ENCODE data around the gene VMO1.
A peak's percentile ranks its signal among the peaks of the same experiment; 100 is the strongest.

Gene VMO1

GRCh38 chr17:4806777-4807604 lies 20.8 kb upstream of the VMO1 start, which contains the start of gene PLD2:
Gene PLD2, plus strand, starts transcription at chr17:4807152. Its CDS starts 621 bp downstream, at chr17:4807773.
- peak within 1 kb of the TSS; percentile 99 for H3K4me2 ChIP-seq (ENCODE audit: low read length)
- H2BK120ac ChIP-seq (ENCODE audit: insufficient read depth, low read length, poor library complexity) = peak within 1 kb of the TSS; percentile 73
- no peak within 1 kb of the TSS for H3K23ac ChIP-seq (ENCODE audit: low read length)
- H3K36me3 ChIP-seq (ENCODE audit: control insufficient read depth in 1 of 2, insufficient read depth in 2 of 2, low read length in 2 of 2) = peaks cover 20 to 22% of the 10 kb centered on the region in 2 experiments
- peaks cover 26 to 29% of the 10 kb centered on the region in 2 experiments for H3K4me1 ChIP-seq (ENCODE audit: control insufficient read depth in 1 of 2, insufficient read depth in 2 of 2, low read length in 2 of 2)
- H3K9me3 ChIP-seq (ENCODE audit: insufficient read depth, low read depth, low read length) = peaks cover 2% of the 10 kb centered on the region
- peak; percentile 83 to 94 for DNase-seq
- peaks cover 7% of the 10 kb centered on the region for H3K79me2 ChIP-seq (ENCODE audit: control insufficient read depth, insufficient read depth, low read length, poor library complexity)
- peak within 1 kb of the TSS; percentile 67 for H2BK5ac ChIP-seq (ENCODE audit: low read depth, low read length, poor library complexity)
- peak within 1 kb of the TSS; percentile 81 for H3K18ac ChIP-seq (ENCODE audit: low read length)
- H3K4ac ChIP-seq (ENCODE audit: low read depth, low read length) = peak within 1 kb of the TSS; percentile 91
- H2AFZ ChIP-seq (ENCODE audit: insufficient read depth, low read length, poor library complexity) = peak within 1 kb of the TSS; percentile 83
- peak within 1 kb of the TSS; percentile 95 for H4K91ac ChIP-seq (ENCODE audit: low read depth, low read length)
- H4K8ac ChIP-seq (ENCODE audit: low read depth, low read length) = peak within 1 kb of the TSS; percentile 83
- H3K27ac ChIP-seq (ENCODE audit: low read depth, low read length) = no peak within 1 kb of the TSS
- peak within 1 kb of the TSS; percentile 67 for H4K12ac ChIP-seq (ENCODE audit: low read depth, low read length)
- no peaks in the 10 kb centered on the region for H3K27me3 ChIP-seq (ENCODE audit: insufficient read depth, low read length)
- peak within 1 kb of the TSS; percentile 91 for H3K4me3 ChIP-seq (ENCODE audit: low read depth, low read length)
- no CpG with 5 or more reads among the region's 106 CpGs for WGBS (ENCODE audit: extremely low coverage, insufficient coverage, insufficient read length)
- peak within 1 kb of the TSS; percentile 39 for H2AK5ac ChIP-seq (ENCODE audit: low read length)
- H2BK12ac ChIP-seq (ENCODE audit: low read length) = peak within 1 kb of the TSS; percentile 15
- peaks cover 10% of the 10 kb centered on the region for H3K79me1 ChIP-seq (ENCODE audit: low read length)
- peak within 1 kb of the TSS; percentile 85 for H3K14ac ChIP-seq (ENCODE audit: low read length)
- peak within 1 kb of the TSS; percentile 92 for H3K9ac ChIP-seq (ENCODE audit: low read length)

GRCh38 chr17:4806456-4806776 lies 20.3 kb upstream of the VMO1 start:
- H3K79me1 ChIP-seq (ENCODE audit: low read length) = peaks cover 10% of the 10 kb centered on the region
- no peak overlapping the region for H3K27ac ChIP-seq (ENCODE audit: low read depth, low read length)
- H3K79me2 ChIP-seq (ENCODE audit: control insufficient read depth, insufficient read depth, low read length, poor library complexity) = peaks cover 7% of the 10 kb centered on the region
- no peak overlapping the region for H2BK12ac ChIP-seq (ENCODE audit: low read length)
- no peak overlapping the region for H3K23ac ChIP-seq (ENCODE audit: low read length)
- H2AFZ ChIP-seq (ENCODE audit: insufficient read depth, low read length, poor library complexity) = peak overlapping the region; percentile 83
- H4K8ac ChIP-seq (ENCODE audit: low read depth, low read length) = peak overlapping the region; percentile 83
- H3K27me3 ChIP-seq (ENCODE audit: insufficient read depth, low read length) = no peaks in the 10 kb centered on the region
- H2BK120ac ChIP-seq (ENCODE audit: insufficient read depth, low read length, poor library complexity) = peak overlapping the region; percentile 73
- no CpG with 5 or more reads among the region's 16 CpGs for WGBS (ENCODE audit: extremely low coverage, insufficient coverage, insufficient read length)
- H3K14ac ChIP-seq (ENCODE audit: low read length) = peak overlapping the region; percentile 85
- peak; percentile 90 to 93 for DNase-seq
- H3K9me3 ChIP-seq (ENCODE audit: insufficient read depth, low read depth, low read length) = peaks cover 2% of the 10 kb centered on the region
- no peak overlapping the region for H3K4ac ChIP-seq (ENCODE audit: low read depth, low read length)
- H3K36me3 ChIP-seq (ENCODE audit: control insufficient read depth in 1 of 2, insufficient read depth in 2 of 2, low read length in 2 of 2) = peaks cover 17 to 22% of the 10 kb centered on the region in 2 experiments
- peak overlapping the region; percentile 85 for H4K91ac ChIP-seq (ENCODE audit: low read depth, low read length)
- H3K18ac ChIP-seq (ENCODE audit: low read length) = no peak overlapping the region
- H3K4me1 ChIP-seq (ENCODE audit: control insufficient read depth in 1 of 2, insufficient read depth in 2 of 2, low read length in 2 of 2) = peaks cover 24 to 29% of the 10 kb centered on the region in 2 experiments
- peak overlapping the region; percentile 92 for H3K9ac ChIP-seq (ENCODE audit: low read length)
- H4K12ac ChIP-seq (ENCODE audit: low read depth, low read length) = peak overlapping the region; percentile 64
- peak overlapping the region; percentile 91 for H3K4me3 ChIP-seq (ENCODE audit: low read depth, low read length)
- H3K4me2 ChIP-seq (ENCODE audit: low read length) = peak overlapping the region; percentile 99
- H2BK5ac ChIP-seq (ENCODE audit: low read depth, low read length, poor library complexity) = no peak overlapping the region
- no peak overlapping the region for H2AK5ac ChIP-seq (ENCODE audit: low read length)

- Histone ChIP-seq H3K23ac (ENCODE audit: low read length) (no peak within 1 kb of the TSS), H4K12ac (ENCODE audit: low read depth, low read length) (no peak within 1 kb of the TSS), H2AFZ (ENCODE audit: insufficient read depth, low read length, poor library complexity) (no peak within 1 kb of the TSS), H3K14ac (ENCODE audit: low read length) (no peak within 1 kb of the TSS), H3K4ac (ENCODE audit: low read depth, low read length) (no peak within 1 kb of the TSS), H3K9ac (ENCODE audit: low read length) (no peak within 1 kb of the TSS), H3K27me3 (ENCODE audit: insufficient read depth, low read length) (no peaks in the 10 kb centered on the region), H3K79me2 (ENCODE audit: control insufficient read depth, insufficient read depth, low read length, poor library complexity) (peaks cover 4% of the 10 kb centered on the region), H3K18ac (ENCODE audit: low read length) (no peak within 1 kb of the TSS), H3K36me3 (ENCODE audit: control insufficient read depth in 1 of 2, insufficient read depth in 2 of 2, low read length in 2 of 2) (peaks cover 16 to 22% of the 10 kb centered on the region in 2 experiments), H3K4me2 (ENCODE audit: low read length) (no peak within 1 kb of the TSS), H4K8ac (ENCODE audit: low read depth, low read length) (no peak within 1 kb of the TSS), H2BK5ac (ENCODE audit: low read depth, low read length, poor library complexity) (no peak within 1 kb of the TSS), H3K4me3 (ENCODE audit: low read depth, low read length) (no peak within 1 kb of the TSS), H2BK120ac (ENCODE audit: insufficient read depth, low read length, poor library complexity) (no peak within 1 kb of the TSS), H2BK12ac (ENCODE audit: low read length) (no peak within 1 kb of the TSS), H3K9me3 (ENCODE audit: insufficient read depth, low read depth, low read length) (no peaks in the 10 kb centered on the region), H2AK5ac (ENCODE audit: low read length) (no peak within 1 kb of the TSS), H3K27ac (ENCODE audit: low read depth, low read length) (no peak within 1 kb of the TSS), H4K91ac (ENCODE audit: low read depth, low read length) (no peak within 1 kb of the TSS), H3K4me1 (ENCODE audit: control insufficient read depth in 1 of 2, insufficient read depth in 2 of 2, low read length in 2 of 2) (peaks cover 0 to under 1% of the 10 kb centered on the region in 2 experiments), H3K79me1 (ENCODE audit: low read length) (peaks cover 4% of the 10 kb centered on the region)
- DNase-seq = no peak
- no CpG with 5 or more reads among the region's 9 CpGs for WGBS (ENCODE audit: extremely low coverage, insufficient coverage, insufficient read length)
Measured at GRCh38 chr17:4802228-4802627, 16.1 kb upstream of the VMO1 start, which contains the start of gene C17orf114. Gene C17orf114, minus strand, starts transcription at chr17:4802328.

GRCh38 chr17:4800462-4801196 lies 14.5 kb upstream of the VMO1 start:
- H3K9me3 ChIP-seq (ENCODE audit: insufficient read depth, low read depth, low read length) = no peaks in the 10 kb centered on the region
- H2BK120ac ChIP-seq (ENCODE audit: insufficient read depth, low read length, poor library complexity) = no peak overlapping the region
- no peak overlapping the region for H3K9ac ChIP-seq (ENCODE audit: low read length)
- H3K4me3 ChIP-seq (ENCODE audit: low read depth, low read length) = peak overlapping the region; percentile 33
- no peak for DNase-seq
- no peak overlapping the region for H3K27ac ChIP-seq (ENCODE audit: low read depth, low read length)
- no peak overlapping the region for H3K23ac ChIP-seq (ENCODE audit: low read length)
- peaks cover 0 to 6% of the 10 kb centered on the region in 2 experiments for H3K4me1 ChIP-seq (ENCODE audit: control insufficient read depth in 1 of 2, insufficient read depth in 2 of 2, low read length in 2 of 2)
- no CpG with 5 or more reads among the region's 10 CpGs for WGBS (ENCODE audit: extremely low coverage, insufficient coverage, insufficient read length)
- H3K27me3 ChIP-seq (ENCODE audit: insufficient read depth, low read length) = no peaks in the 10 kb centered on the region
- H2BK12ac ChIP-seq (ENCODE audit: low read length) = no peak overlapping the region
- H3K18ac ChIP-seq (ENCODE audit: low read length) = no peak overlapping the region
- H2AFZ ChIP-seq (ENCODE audit: insufficient read depth, low read length, poor library complexity) = no peak overlapping the region
- H3K79me2 ChIP-seq (ENCODE audit: control insufficient read depth, insufficient read depth, low read length, poor library complexity) = peaks cover 4% of the 10 kb centered on the region
- H3K14ac ChIP-seq (ENCODE audit: low read length) = no peak overlapping the region
- H2AK5ac ChIP-seq (ENCODE audit: low read length) = no peak overlapping the region
- H3K79me1 ChIP-seq (ENCODE audit: low read length) = peaks cover 5% of the 10 kb centered on the region
- H3K4ac ChIP-seq (ENCODE audit: low read depth, low read length) = no peak overlapping the region
- H3K36me3 ChIP-seq (ENCODE audit: control insufficient read depth in 1 of 2, insufficient read depth in 2 of 2, low read length in 2 of 2) = peaks cover 17 to 25% of the 10 kb centered on the region in 2 experiments
- H3K4me2 ChIP-seq (ENCODE audit: low read length) = no peak overlapping the region
- H4K91ac ChIP-seq (ENCODE audit: low read depth, low read length) = no peak overlapping the region
- H2BK5ac ChIP-seq (ENCODE audit: low read depth, low read length, poor library complexity) = no peak overlapping the region
- no peak overlapping the region for H4K12ac ChIP-seq (ENCODE audit: low read depth, low read length)
- H4K8ac ChIP-seq (ENCODE audit: low read depth, low read length) = no peak overlapping the region

Data from trophoblast cell (in vitro differentiated cells and primary cell).